ENCODE results near the gene HS3ST3B1. TPM values are rescaled to one million over a fixed set of nuclear protein-coding genes. Genes with fewer than 3 reads are reported as not detected.

HS3ST3B1 gene
- polyA plus RNA-seq, 1 donor: 1.5 TPM

DNA sequence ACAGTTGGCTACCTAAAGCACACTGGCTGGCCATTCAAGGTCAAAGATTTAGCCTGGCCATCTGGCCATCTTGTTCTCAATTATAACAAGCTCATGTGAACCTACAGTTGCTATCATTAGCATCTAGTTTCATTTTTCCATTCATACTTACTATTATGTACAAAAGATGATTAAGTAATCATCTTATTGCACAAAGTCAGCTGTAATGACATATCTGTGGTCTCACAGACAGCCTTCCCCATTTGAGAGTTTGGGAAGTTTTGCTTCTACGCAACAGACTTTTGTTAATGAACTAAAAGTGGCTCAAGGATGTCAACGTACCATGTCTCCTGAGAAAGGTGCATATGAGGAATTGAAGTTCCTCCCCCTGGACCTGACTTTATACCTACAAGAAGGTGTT is 51.3 kb downstream of the HS3ST3B1 start:
- Histone ChIP-seq H3K27me3 (ENCODE audit: control insufficient read depth, insufficient read depth, low read length) (no peaks in the 10 kb centered on the region), H3K36me3 (ENCODE audit: control insufficient read depth, insufficient read depth, low read length) (no peaks in the 10 kb centered on the region), H3K27ac (ENCODE audit: low read length) (no peak overlapping the region), H3K4me1 (ENCODE audit: control insufficient read depth, insufficient read depth, low read length) (no peaks in the 10 kb centered on the region), H3K4me3 (ENCODE audit: low read length) (no peak overlapping the region), H3K9me3 (ENCODE audit: control insufficient read depth, low read depth, low read length) (no peaks in the 10 kb centered on the region)
- DNase-seq: no peak
- WGBS (ENCODE audit: insufficient coverage, low lambda C conversion rate): no CpG with 5 or more reads among the region's 2 CpGs

DNA sequence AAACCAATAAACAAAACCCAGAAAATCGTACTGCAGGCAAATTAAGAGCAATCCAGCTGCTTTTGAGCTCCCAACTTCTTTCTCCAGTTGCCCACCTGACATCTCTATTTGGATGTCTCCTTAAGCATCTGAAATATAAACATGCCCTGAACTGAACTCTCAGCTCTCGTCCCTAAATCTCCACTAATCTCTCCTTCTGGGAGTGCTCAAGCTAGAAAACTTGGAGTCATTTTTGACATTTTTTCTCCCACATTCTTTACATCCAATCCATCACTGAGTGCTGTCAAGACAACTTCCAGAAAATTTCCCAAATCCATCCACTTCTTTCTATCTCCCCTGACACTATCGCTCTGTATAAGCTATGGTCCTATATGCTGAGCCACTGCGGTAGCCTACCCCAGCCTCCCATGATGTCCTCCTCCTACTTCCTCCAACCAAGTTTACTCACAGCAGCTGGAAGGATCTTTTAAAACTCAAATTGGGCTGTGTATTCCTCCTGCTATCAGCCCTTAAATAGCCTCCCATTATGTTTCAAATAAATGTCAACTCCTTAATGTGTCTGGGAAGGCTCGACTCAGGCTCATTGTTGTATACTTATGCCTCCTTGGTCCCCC is 53.1 kb downstream of the HS3ST3B1 start:
- no peaks in the 10 kb centered on the region for H3K27me3 ChIP-seq (ENCODE audit: control insufficient read depth, insufficient read depth, low read length)
- H3K36me3 ChIP-seq (ENCODE audit: control insufficient read depth, insufficient read depth, low read length): no peaks in the 10 kb centered on the region
- H3K4me3 ChIP-seq (ENCODE audit: low read length): no peak overlapping the region
- H3K9me3 ChIP-seq (ENCODE audit: control insufficient read depth, low read depth, low read length): no peaks in the 10 kb centered on the region
- H3K4me1 ChIP-seq (ENCODE audit: control insufficient read depth, insufficient read depth, low read length): no peaks in the 10 kb centered on the region
- DNase-seq: no peak
- WGBS (ENCODE audit: insufficient coverage, low lambda C conversion rate): 69% methylated on average over 3 of the region's 5 CpGs
- peak overlapping the region; percentile 3 for H3K27ac ChIP-seq (ENCODE audit: low read length)

DNA sequence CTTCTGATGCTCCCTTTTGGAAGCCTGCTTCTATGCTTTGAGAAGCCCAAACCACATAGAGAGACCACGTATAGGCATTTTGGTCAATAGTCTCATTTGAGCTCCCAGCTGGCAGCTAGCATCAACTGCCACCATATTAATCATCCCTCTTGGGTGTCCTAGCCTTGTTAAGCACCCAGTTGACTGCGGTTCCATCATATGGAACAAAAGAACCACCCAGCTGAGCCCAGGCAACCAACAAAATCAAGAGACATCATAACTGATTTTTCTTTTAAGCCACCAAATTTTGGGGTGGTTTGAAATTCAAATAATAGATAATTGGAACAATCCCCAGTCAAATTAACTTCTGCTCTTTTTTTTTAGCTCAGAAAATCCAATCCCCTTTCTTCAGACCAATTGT is 53.9 kb downstream of the HS3ST3B1 start:
- Histone ChIP-seq H3K4me1 (ENCODE audit: control insufficient read depth, insufficient read depth, low read length) (no peaks in the 10 kb centered on the region), H3K27ac (ENCODE audit: low read length) (no peak overlapping the region), H3K36me3 (ENCODE audit: control insufficient read depth, insufficient read depth, low read length) (no peaks in the 10 kb centered on the region), H3K27me3 (ENCODE audit: control insufficient read depth, insufficient read depth, low read length) (no peaks in the 10 kb centered on the region), H3K9me3 (ENCODE audit: control insufficient read depth, low read depth, low read length) (no peaks in the 10 kb centered on the region), H3K4me3 (ENCODE audit: low read length) (no peak overlapping the region)
- WGBS (ENCODE audit: insufficient coverage, low lambda C conversion rate): no CpG with 5 or more reads among the region's 2 CpGs
- DNase-seq: no peak

DNA sequence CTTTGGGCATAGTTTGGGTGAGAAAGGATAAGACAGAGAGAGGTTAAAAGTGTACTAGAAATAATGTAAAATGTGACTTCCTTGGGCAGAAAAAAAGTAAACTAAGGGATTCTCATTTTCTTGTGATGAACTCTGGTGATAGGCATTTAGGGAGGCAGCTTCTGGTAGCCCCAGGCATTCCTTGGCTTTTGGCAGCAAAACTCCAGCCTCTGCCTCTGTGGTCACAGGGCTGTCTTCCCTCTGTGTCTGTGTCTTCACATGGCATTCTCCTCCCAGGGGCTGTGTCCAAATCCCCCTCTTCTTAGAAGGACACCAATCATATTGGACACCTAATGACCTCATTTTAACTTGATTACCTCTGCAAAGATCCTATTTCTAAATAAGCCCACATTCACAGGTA is 54.7 kb downstream of the HS3ST3B1 start:
- no peaks in the 10 kb centered on the region for H3K4me1 ChIP-seq (ENCODE audit: control insufficient read depth, insufficient read depth, low read length)
- no peaks in the 10 kb centered on the region for H3K36me3 ChIP-seq (ENCODE audit: control insufficient read depth, insufficient read depth, low read length)
- H3K4me3 ChIP-seq (ENCODE audit: low read length): no peak overlapping the region
- no peaks in the 10 kb centered on the region for H3K9me3 ChIP-seq (ENCODE audit: control insufficient read depth, low read depth, low read length)
- H3K27ac ChIP-seq (ENCODE audit: low read length): no peak overlapping the region
- H3K27me3 ChIP-seq (ENCODE audit: control insufficient read depth, insufficient read depth, low read length): no peaks in the 10 kb centered on the region
- no peak for DNase-seq

DNA sequence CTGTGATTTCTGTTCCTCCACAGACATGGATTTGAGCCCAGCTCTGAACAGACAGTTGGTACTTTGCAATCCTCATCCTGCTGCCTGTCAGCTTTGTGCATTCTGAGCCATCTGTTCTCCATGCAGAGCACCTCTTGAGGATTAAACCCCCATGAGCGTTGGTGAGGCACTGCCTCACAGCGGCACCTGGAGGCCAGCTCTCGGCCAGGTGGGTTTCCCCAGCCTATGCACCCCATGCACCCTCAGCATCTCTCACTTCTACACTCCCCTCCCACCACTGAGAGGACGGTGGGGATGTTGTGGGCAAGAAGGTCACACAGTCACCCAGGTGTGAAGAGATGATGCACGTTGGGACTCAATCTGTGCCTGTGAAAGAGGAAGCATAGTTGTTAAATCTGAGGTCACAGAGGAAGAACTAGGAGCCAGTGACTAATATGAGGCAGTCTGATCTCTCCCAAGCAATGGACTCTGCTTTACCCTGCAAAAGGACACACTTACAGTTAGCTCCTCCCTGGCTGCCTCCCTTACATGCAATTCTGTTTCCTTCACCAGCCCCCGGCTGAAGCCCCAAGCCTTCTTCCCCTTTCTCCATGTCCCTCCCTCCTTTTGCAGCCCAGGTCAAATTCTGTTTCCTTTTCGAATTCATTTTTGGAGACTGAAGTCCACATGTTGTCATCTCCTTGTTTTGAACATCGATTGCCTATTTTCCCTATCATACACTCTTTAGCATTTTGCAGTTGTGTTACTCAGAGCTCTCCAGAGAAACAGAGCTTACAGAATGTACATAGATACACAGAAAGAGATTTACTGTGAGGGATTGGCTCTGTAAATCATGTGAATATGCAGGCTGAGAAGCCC is 58.5 kb downstream of the HS3ST3B1 start:
- DNase-seq: peak in 1 of 2 donors; percentile 6
- Histone ChIP-seq H3K9me3 (ENCODE audit: control insufficient read depth, low read depth, low read length) (no peaks in the 10 kb centered on the region), H3K4me1 (ENCODE audit: control insufficient read depth, insufficient read depth, low read length) (no peaks in the 10 kb centered on the region), H3K27ac (ENCODE audit: low read length) (no peak overlapping the region), H3K27me3 (ENCODE audit: control insufficient read depth, insufficient read depth, low read length) (no peaks in the 10 kb centered on the region), H3K4me3 (ENCODE audit: low read length) (no peak overlapping the region), H3K36me3 (ENCODE audit: control insufficient read depth, insufficient read depth, low read length) (no peaks in the 10 kb centered on the region)
- WGBS (ENCODE audit: insufficient coverage, low lambda C conversion rate): 60% methylated on average over 3 of the region's 8 CpGs

DNA sequence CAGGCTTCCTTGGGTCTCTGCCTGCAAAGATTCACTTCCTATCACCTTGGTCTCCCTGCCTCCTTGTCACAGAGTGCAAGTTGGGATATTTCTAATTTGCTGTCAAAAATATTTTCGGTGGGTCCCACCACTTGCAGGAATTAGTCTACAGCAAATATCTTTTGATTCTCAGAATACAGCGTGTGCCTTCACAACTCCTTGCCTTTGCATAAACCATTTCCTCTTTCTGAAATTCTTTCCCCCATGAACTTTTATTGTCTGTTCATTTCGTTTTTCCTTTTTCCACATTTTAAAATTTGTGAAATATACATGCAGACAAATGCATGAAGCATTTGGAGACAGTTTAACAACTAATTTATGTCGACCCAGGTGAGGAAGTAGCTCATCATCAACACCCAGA is 60.0 kb downstream of the HS3ST3B1 start:
- H3K4me1 ChIP-seq (ENCODE audit: control insufficient read depth, insufficient read depth, low read length): no peaks in the 10 kb centered on the region
- no peaks in the 10 kb centered on the region for H3K9me3 ChIP-seq (ENCODE audit: control insufficient read depth, low read depth, low read length)
- no peaks in the 10 kb centered on the region for H3K36me3 ChIP-seq (ENCODE audit: control insufficient read depth, insufficient read depth, low read length)
- no peak overlapping the region for H3K27ac ChIP-seq (ENCODE audit: low read length)
- 83% methylated on average over 4 of the region's 4 CpGs for WGBS (ENCODE audit: insufficient coverage, low lambda C conversion rate)
- no peaks in the 10 kb centered on the region for H3K27me3 ChIP-seq (ENCODE audit: control insufficient read depth, insufficient read depth, low read length)
- no peak for DNase-seq
- H3K4me3 ChIP-seq (ENCODE audit: low read length): no peak overlapping the region

DNA sequence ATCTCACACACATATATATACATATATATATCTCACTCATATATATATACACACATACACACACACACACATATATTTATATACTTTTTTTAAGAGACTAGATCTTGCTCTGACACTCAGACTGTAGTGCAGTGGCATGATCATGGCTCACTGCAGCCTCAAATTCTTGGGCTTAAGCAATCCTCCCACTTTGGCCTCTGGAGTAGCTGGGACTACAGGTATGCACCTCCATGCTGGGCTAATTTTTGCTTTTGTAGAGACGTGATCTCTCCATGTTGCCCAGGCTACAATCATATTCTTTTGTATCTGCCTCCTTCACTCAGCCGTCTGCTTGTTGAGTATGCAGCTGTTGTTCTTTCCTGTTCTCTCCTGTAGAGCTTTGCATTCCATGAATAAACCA is 60.6 kb downstream of the HS3ST3B1 start:
- H3K27me3 ChIP-seq (ENCODE audit: control insufficient read depth, insufficient read depth, low read length): no peaks in the 10 kb centered on the region
- DNase-seq: no peak
- WGBS (ENCODE audit: insufficient coverage, low lambda C conversion rate): 73% methylated on average over 2 of the region's 2 CpGs
- no peak overlapping the region for H3K27ac ChIP-seq (ENCODE audit: low read length)
- no peaks in the 10 kb centered on the region for H3K4me1 ChIP-seq (ENCODE audit: control insufficient read depth, insufficient read depth, low read length)
- H3K36me3 ChIP-seq (ENCODE audit: control insufficient read depth, insufficient read depth, low read length): no peaks in the 10 kb centered on the region
- no peaks in the 10 kb centered on the region for H3K9me3 ChIP-seq (ENCODE audit: control insufficient read depth, low read depth, low read length)
- H3K4me3 ChIP-seq (ENCODE audit: low read length): no peak overlapping the region

DNA sequence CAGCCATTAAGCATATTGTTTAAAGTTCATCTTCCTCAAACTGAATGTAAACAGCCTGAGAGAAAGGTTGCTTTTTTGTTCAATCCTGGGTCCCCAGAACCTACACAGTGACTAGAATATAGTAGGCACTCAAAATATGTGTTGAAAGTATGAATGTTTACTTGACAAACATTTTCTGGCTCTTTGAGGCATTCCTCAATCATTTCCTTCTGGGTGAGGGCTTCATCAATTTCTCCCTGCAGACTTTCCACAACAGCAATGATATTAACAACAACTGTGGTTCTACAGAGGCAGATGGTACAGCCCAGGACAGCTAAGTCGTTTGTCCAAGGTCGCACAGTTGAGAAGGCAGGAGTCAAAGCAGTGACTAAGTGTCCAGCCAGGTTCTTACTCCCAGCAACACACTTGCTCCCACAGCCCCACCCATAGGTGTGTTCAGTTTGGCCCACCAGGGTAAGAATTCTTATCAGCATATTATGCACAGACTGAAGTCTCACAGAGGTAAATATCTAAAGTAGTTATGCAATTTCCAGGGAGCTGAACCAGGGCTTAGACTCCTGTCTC is 61.1 kb downstream of the HS3ST3B1 start:
- H3K4me1 ChIP-seq (ENCODE audit: control insufficient read depth, insufficient read depth, low read length): no peaks in the 10 kb centered on the region
- no peaks in the 10 kb centered on the region for H3K27me3 ChIP-seq (ENCODE audit: control insufficient read depth, insufficient read depth, low read length)
- H3K27ac ChIP-seq (ENCODE audit: low read length): no peak overlapping the region
- WGBS (ENCODE audit: insufficient coverage, low lambda C conversion rate): no CpG with 5 or more reads among the region's 2 CpGs
- DNase-seq: no peak
- no peaks in the 10 kb centered on the region for H3K9me3 ChIP-seq (ENCODE audit: control insufficient read depth, low read depth, low read length)
- no peak overlapping the region for H3K4me3 ChIP-seq (ENCODE audit: low read length)
- H3K36me3 ChIP-seq (ENCODE audit: control insufficient read depth, insufficient read depth, low read length): no peaks in the 10 kb centered on the region

DNA sequence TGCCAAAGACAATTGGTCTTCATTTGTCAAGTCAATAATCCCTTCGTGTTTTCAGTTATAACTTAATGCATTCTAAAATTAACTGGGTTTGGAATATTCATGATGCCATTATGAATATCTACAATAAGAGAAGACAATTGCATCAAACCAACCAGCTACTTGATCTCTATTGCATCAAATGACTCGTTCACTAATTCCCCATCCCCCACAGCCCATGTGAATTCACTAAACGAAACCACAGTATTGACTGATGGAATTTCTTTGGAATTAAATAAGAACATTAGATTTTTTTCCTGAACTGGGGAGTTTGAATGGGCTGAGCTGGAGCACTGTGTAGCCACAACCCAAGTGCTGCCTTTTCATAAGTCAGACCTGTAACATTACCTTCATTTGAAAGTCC is 65.3 kb downstream of the HS3ST3B1 start:
- Histone ChIP-seq H3K27me3 (ENCODE audit: control insufficient read depth, insufficient read depth, low read length) (no peaks in the 10 kb centered on the region), H3K4me3 (ENCODE audit: low read length) (no peak overlapping the region), H3K4me1 (ENCODE audit: control insufficient read depth, insufficient read depth, low read length) (no peaks in the 10 kb centered on the region), H3K9me3 (ENCODE audit: control insufficient read depth, low read depth, low read length) (no peaks in the 10 kb centered on the region), H3K36me3 (ENCODE audit: control insufficient read depth, insufficient read depth, low read length) (no peaks in the 10 kb centered on the region), H3K27ac (ENCODE audit: low read length) (no peak overlapping the region)
- DNase-seq: no peak
- WGBS (ENCODE audit: insufficient coverage, low lambda C conversion rate): no CpG with 5 or more reads among the region's 3 CpGs

DNA sequence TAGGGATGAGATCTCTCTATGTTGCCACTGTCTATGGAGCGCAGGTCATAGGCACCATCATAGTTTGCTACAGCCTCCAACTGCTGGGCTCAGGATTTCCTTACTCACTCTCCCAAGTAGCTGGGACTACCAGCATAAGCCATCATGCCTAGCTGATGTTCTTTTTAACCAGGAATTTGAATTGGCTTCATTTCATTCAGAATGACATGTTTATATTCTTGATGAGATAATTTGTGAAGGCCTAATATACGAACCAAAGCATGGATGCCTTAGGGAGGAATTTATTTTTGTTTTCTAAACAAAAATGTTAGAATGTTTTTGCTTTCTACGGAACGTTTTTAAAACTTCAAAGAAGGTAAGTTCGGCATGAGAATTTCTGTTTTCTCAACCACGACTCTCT is 71.6 kb downstream of the HS3ST3B1 start:
- DNase-seq: no peak
- no peaks in the 10 kb centered on the region for H3K9me3 ChIP-seq (ENCODE audit: control insufficient read depth, low read depth, low read length)
- no peaks in the 10 kb centered on the region for H3K36me3 ChIP-seq (ENCODE audit: control insufficient read depth, insufficient read depth, low read length)
- H3K4me3 ChIP-seq (ENCODE audit: low read length): no peak overlapping the region
- no peak overlapping the region for H3K27ac ChIP-seq (ENCODE audit: low read length)
- H3K27me3 ChIP-seq (ENCODE audit: control insufficient read depth, insufficient read depth, low read length): no peaks in the 10 kb centered on the region
- 50% methylated on average over 2 of the region's 6 CpGs for WGBS (ENCODE audit: insufficient coverage, low lambda C conversion rate)
- H3K4me1 ChIP-seq (ENCODE audit: control insufficient read depth, insufficient read depth, low read length): no peaks in the 10 kb centered on the region
